Upper lobe of left lung (tissue), 6 donors: ENCODE data around the gene FLT1. TPM values are rescaled to one million over a fixed set of nuclear protein-coding genes. Genes with fewer than 3 reads are reported as not detected.

Experiments used
- ATAC-seq, 2 donors: fragments of 200-7000 bp; cut with Tn5 transposase; one replicate each; pipeline ENCODE4 v1.9.1; 2022; ENCODE audit warnings: mild to moderate bottlenecking in 2 of 2, moderate library complexity in 2 of 2; ENCODE audit not compliant: low FRiP score in 2 of 2
- DNase-seq, 2 donors: peaks; one replicate each; pipeline ENCODE4 v3.0.0-alpha.2; 2019 to 2020
- H3K27ac ChIP-seq, 4 donors: fragments of 200-600 bp; sonication (generic); one replicate each; pipeline ENCODE4 v1.5.1; 2016 to 2019
- H3K27me3 ChIP-seq, 4 donors: fragments of 200-600 bp; sonication (generic); one replicate each; pipeline ENCODE4 v1.5.1; 2017 to 2019
- H3K36me3 ChIP-seq, 4 donors: fragments of 200-600 bp; sonication (generic); one replicate each; pipeline ENCODE4 v1.5.1; 2016 to 2019
- H3K4me1 ChIP-seq, 4 donors: fragments of 200-600 bp; sonication (generic); one replicate each; pipeline ENCODE4 v1.5.1; 2018 to 2019
- H3K4me3 ChIP-seq, 4 donors: fragments of 200-600 bp; sonication (generic); one replicate each; pipeline ENCODE4 v1.5.1; 2017 to 2019; ENCODE audit warnings: mild to moderate bottlenecking in 2 of 4, moderate library complexity in 1 of 4
- H3K9me3 ChIP-seq, 4 donors: fragments of 200-600 bp; sonication (generic); one replicate each; pipeline ENCODE4 v1.5.1; 2018 to 2019
- EP300 ChIP-seq, 4 donors: sonication (generic); formaldehyde crosslinking; IDR thresholded peaks; one replicate each; pipeline ENCODE4 v1.5.1; 2017; ENCODE audit warnings: antibody characterized with exemption in 4 of 4, control low read depth in 2 of 4
- POLR2A ChIP-seq, 4 donors: fragments of 450-650 bp; IDR thresholded peaks; one replicate each; pipeline ENCODE4 v1.5.1; 2016 to 2017; ENCODE audit warnings: antibody characterized with exemption in 4 of 4, mild to moderate bottlenecking in 2 of 4
- POLR2AphosphoS5 ChIP-seq, 2 donors: sonication (generic); formaldehyde crosslinking; IDR thresholded peaks; one replicate each; pipeline ENCODE4 v1.5.1; 2017; ENCODE audit warnings: antibody characterized with exemption in 2 of 2
- WGBS, 2 donors: methylation state at CpG; one replicate each; pipeline ENCODE4 v1.1.5; 2017 to 2018; 5-methylcytosine and 5-hydroxymethylcytosine counted together
- total RNA-seq, 6 donors: library from RNA; depleted of rRNA in 4 of 6; stranded (reverse); fragments of >200 nt in 4 of 6; gene quantifications; one replicate each; pipeline versions ENCODE4 v1.1.0 to v1.2.1, GENCODE V29; 2016 to 2021
- TF ChIP-seq, protein P1 (sequence below), 6 experiments: fragments of 450-650 bp in 4 of 6; fragments of 200-600 bp in 2 of 6; sonication (generic) in 2 of 6; IDR thresholded peaks; one replicate each; pipeline ENCODE4 v1.5.1; 2016 to 2019; ENCODE audit warnings: antibody characterized with exemption in 6 of 6
- donor health status: DM: no; HTN: no; CAD: no; lungs with moderate emphysema.
- donor health status: DM: no; HTN: yes; CAD: no; lungs with severe emphysema.

The FLT1 gene
- total RNA-seq, 6 donors from 2014 or later = 20.9 to 47.9 (median 25.5) TPM

DNA sequence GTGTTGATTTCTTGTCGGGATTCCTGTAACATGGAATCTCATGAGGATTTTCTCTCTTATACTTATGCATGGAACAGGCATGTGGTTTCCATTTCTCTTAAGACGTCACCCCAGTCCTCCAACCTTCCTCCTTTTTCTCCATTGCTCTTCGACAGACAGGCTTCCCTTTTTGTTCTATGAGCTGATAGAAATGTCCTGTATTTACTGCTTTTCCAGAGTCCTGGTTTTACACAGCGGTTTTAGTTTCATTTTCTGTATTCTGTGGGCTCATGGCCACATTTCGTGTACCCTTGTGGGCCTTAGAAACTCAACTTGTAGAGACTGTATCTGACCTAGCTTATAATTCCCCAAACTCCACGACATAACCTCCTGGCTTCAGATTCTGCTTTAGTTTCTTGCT lies 243.5 kb downstream of the FLT1 start:
- 74 to 79% methylated on average over 6 of the region's 6 CpGs for WGBS, 2 donors
- TF ChIP-seq EP300 (IDR thresholded peaks at IDR 0.05) = no peak
- TF ChIP-seq POLR2A (IDR thresholded peaks at IDR 0.05) = no peak
- no peak for TF ChIP-seq POLR2AphosphoS5 (IDR thresholded peaks at IDR 0.05)
- TF ChIP-seq, protein P1, sequence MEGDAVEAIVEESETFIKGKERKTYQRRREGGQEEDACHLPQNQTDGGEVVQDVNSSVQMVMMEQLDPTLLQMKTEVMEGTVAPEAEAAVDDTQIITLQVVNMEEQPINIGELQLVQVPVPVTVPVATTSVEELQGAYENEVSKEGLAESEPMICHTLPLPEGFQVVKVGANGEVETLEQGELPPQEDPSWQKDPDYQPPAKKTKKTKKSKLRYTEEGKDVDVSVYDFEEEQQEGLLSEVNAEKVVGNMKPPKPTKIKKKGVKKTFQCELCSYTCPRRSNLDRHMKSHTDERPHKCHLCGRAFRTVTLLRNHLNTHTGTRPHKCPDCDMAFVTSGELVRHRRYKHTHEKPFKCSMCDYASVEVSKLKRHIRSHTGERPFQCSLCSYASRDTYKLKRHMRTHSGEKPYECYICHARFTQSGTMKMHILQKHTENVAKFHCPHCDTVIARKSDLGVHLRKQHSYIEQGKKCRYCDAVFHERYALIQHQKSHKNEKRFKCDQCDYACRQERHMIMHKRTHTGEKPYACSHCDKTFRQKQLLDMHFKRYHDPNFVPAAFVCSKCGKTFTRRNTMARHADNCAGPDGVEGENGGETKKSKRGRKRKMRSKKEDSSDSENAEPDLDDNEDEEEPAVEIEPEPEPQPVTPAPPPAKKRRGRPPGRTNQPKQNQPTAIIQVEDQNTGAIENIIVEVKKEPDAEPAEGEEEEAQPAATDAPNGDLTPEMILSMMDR (IDR thresholded peaks at IDR 0.05) = no peak
- ATAC-seq (no peak), DNase-seq (no peak)
- H3K4me3 ChIP-seq = no peak overlapping the region
- peak overlapping the region in 1 of 4 donors; percentile 7 for H3K27ac ChIP-seq
- H3K27me3 ChIP-seq = no peaks in the 10 kb centered on the region
- peaks cover 0 to 14% (median 0%) of the 10 kb centered on the region in 4 donors for H3K4me1 ChIP-seq
- H3K36me3 ChIP-seq = peaks cover 0 to 7% (median 4%) of the 10 kb centered on the region in 4 donors
- H3K9me3 ChIP-seq = no peaks in the 10 kb centered on the region

DNA sequence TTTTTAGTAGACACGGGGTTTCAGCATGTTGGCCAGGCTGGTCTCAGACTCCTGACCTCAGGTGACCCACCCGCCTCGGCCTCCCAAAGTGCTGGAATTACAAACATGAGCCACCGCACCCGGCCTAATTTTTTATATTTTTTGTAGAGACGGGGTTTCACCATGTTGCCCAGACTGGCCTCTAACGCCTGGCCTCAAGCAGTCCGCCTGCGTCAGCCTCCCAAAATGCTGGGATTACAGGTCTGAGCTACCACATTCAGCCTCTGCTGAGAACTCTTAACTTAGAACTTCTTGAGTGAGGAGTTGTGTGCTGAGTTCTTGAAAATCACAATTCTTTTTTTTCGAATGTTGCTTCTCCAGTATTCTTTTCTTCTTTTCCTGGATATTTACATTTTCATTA lies 244.4 kb downstream of the FLT1 start:
- WGBS, 2 donors = 83 to 91% methylated on average over 10 of the region's 10 CpGs
- Histone ChIP-seq H3K4me1 (peaks cover 0 to 14% (median 0%) of the 10 kb centered on the region in 4 donors), H3K27ac (no peak overlapping the region), H3K27me3 (no peaks in the 10 kb centered on the region), H3K36me3 (peaks cover 0 to 3% (median 0%) of the 10 kb centered on the region in 4 donors), H3K4me3 (no peak overlapping the region), H3K9me3 (no peaks in the 10 kb centered on the region)
- TF ChIP-seq POLR2A (IDR thresholded peaks at IDR 0.05) (no peak), POLR2AphosphoS5 (IDR thresholded peaks at IDR 0.05) (no peak), EP300 (IDR thresholded peaks at IDR 0.05) (no peak)
- TF ChIP-seq, protein P1 (IDR thresholded peaks at IDR 0.05) = no peak
- DNase-seq = no peak
- no peak for ATAC-seq

Other genes with a start within 250 kb of the FLT1 start
- gene POMP, start 164.0 kb upstream of the FLT1 start, total RNA-seq = 10 to 100 TPM; 11.5 to 59.8 (median 51.4) TPM
- gene SLC46A3, start 223.8 kb upstream of the FLT1 start, total RNA-seq = 10 to 100 TPM in 5 of 6 donors, 1 to 10 TPM in 1; 5.8 to 25.0 (median 14.6) TPM